ENCODE data around the gene PRMT5.
A peak's percentile ranks its signal among the peaks of the same experiment; 100 is the strongest.

The PRMT5 gene

DNA sequence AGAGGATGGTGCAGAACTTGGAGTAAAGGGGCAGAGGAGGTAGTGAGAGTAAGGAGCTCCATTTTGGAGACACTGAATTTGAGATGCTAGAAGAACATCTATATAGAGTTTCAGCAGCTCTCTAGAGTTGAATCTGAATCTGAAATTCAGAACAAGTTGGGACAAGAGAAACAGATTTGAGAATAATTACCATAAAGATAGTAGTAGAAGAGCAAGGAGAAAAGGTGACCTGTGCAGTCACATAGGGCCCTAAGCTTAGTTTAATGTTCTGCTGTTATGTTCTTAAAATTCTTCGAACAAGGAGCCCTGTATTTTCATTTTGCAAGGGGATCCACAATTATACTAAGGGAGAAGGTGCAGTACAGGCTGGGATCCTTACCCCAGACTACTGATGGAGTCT lies 38.8 kb downstream of the PRMT5 start:
- DNase-seq (ENCODE audit: low read depth), result no peak
- no peak overlapping the region for H3K4me3 ChIP-seq (ENCODE audit: low read depth, low read length)
- TF ChIP-seq, protein P1, sequence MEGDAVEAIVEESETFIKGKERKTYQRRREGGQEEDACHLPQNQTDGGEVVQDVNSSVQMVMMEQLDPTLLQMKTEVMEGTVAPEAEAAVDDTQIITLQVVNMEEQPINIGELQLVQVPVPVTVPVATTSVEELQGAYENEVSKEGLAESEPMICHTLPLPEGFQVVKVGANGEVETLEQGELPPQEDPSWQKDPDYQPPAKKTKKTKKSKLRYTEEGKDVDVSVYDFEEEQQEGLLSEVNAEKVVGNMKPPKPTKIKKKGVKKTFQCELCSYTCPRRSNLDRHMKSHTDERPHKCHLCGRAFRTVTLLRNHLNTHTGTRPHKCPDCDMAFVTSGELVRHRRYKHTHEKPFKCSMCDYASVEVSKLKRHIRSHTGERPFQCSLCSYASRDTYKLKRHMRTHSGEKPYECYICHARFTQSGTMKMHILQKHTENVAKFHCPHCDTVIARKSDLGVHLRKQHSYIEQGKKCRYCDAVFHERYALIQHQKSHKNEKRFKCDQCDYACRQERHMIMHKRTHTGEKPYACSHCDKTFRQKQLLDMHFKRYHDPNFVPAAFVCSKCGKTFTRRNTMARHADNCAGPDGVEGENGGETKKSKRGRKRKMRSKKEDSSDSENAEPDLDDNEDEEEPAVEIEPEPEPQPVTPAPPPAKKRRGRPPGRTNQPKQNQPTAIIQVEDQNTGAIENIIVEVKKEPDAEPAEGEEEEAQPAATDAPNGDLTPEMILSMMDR (IDR thresholded peaks at IDR 0.05; ENCODE audit: insufficient read depth, low read depth, low read length, missing control alignments), result no peak

DNA sequence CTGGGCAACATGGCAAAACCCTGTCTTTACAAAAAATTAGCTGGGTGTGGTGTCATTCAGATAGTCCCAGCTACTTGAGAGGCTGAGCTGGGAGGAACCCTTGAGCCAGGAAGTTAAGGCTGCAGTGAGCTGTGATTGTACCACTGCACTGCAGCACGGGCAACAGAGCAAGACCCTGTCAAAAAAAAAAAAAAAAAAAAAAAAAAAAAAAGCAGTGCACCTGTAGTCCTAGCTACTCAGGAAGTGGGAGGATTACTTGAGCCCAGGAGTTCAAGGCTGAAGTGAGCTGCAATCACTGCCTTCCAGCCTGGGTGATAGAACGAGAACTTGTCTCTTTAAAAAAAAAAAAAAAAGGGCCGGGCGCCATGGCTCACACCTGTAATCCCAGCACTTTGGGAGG lies 40.5 kb downstream of the PRMT5 start:
- peak overlapping the region; percentile 76 for H3K4me3 ChIP-seq (ENCODE audit: low read depth, low read length)
- DNase-seq (ENCODE audit: low read depth), result peak; percentile 86

DNA sequence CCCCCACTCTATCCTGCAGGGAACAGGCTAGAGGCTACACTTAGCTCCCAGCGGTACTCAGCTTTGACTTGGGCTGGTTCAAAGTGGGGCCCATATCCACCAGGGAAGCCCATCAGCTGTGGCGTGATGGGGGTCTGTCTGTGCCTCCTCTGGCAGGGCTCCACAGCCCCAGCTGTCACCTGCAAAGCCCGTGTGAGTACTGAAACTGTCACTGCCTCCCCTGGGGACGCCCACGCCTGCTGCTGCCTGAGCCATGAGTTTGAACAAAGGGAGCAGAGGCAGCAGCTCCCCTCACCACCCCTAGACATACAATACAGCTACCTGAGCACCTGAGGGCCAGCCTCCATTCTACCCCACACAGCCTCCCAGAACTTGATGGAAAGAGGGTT lies 41.2 kb downstream of the PRMT5 start:
- peak; percentile 87 for DNase-seq (ENCODE audit: low read depth)
- TF ChIP-seq, protein P1 (IDR thresholded peaks at IDR 0.05; ENCODE audit: insufficient read depth, low read depth, low read length, missing control alignments), result no peak
- peak overlapping the region; percentile 76 for H3K4me3 ChIP-seq (ENCODE audit: low read depth, low read length)

More for the DNA sequence above, 40.5 kb downstream of the PRMT5 start:
- TF ChIP-seq, protein P1 (IDR thresholded peaks at IDR 0.05; ENCODE audit: insufficient read depth, low read depth, low read length, missing control alignments), result no peak

DNA sequence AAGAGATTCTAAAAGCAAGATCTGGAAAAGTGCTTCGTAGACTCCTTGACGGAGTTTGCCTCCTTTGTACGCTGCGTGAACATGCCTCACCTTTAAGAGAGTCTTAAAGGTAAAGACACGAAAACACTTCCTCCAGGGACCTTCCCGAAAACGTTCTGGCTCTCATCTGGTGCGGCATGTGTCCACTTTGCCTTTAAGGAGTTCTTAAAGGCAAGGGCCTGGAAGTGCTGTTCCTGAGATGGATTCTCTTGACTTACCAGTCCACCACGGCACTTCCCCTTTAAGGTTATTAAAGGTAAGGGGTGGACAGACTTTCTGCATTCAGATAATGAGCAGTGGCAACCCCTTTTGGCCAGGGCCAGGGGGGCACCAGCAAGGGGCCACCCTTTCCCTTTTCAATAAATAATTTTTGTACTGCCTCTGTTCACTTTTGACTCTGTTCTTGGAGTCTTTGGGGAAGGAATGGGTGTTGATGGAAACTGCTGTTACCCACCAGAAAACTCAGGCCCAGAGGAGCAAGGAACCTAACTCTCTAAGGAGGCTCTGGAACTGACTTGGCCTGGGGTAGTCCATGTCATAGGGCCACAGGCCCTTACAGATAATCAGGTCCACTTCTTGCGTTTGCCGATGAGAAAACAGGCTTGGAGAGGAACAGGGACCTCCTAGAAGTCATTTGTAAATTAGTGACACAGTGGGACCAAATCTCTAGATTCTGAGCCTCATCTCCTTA lies 41.8 kb downstream of the PRMT5 start:
- DNase-seq (ENCODE audit: low read depth), result peak; percentile 96
- TF ChIP-seq, protein P1 (IDR thresholded peaks at IDR 0.05; ENCODE audit: insufficient read depth, low read depth, low read length, missing control alignments), result no peak

DNA sequence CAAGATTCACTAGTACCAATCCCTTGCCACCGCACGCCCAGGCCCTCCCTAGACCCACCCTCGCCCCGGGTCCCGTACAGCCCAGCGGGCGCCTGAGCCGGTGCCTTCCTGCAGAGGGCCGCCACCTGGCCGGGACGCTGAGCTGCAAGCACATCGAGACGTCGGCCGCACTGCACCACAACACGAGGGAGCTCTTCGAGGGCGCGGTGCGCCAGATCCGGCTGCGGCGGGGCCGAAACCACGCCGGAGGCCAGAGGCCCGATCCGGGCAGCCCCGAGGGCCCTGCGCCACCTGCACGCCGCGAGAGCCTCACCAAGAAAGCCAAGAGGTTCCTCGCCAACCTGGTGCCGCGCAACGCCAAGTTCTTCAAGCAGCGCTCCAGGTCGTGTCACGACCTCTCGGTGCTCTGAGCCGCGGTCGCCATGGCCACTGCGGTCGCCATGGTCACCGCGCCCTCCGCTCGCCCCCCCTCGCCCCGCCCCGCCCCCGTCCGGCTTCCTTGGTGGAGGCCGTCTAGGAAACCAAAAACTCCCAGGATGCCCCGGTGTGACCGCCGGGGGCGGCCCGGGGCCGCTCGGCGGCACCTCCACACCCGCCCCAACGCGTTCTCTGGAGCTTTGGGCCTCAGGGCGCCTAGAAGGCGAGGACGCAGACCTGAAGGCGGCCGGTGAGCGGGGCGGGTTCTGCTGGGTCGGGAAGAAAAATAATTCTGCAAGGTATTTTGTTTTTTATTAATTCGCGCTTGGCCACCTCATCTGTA lies 42.5 kb downstream of the PRMT5 start:
- TF ChIP-seq, protein P1 (IDR thresholded peaks at IDR 0.05; ENCODE audit: insufficient read depth, low read depth, low read length, missing control alignments), result peak; percentile 34
- DNase-seq (ENCODE audit: low read depth), result peak; percentile 95
- peak overlapping the region; percentile 76 for H3K4me3 ChIP-seq (ENCODE audit: low read depth, low read length)

More for the DNA sequence above, 41.8 kb downstream of the PRMT5 start:
- peak overlapping the region; percentile 76 for H3K4me3 ChIP-seq (ENCODE audit: low read depth, low read length)

DNA sequence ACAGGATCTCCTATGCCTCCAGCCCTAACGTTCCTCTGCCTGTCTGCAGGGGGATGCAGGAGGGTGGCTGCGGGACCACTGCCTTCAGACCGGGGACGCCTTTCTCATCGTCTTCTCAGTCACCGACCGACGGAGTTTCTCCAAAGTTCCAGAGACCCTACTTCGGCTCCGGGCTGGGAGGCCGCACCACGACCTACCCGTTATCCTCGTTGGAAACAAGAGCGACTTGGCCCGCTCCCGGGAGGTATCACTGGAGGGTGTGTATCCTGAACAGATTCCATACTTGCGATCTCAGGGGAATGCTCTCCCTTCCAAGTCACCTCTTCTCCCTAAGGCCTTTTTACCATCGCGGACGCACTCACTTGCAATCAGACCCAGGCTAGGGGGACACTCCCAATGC lies 43.2 kb downstream of the PRMT5 start:
- TF ChIP-seq, protein P1 (IDR thresholded peaks at IDR 0.05; ENCODE audit: insufficient read depth, low read depth, low read length, missing control alignments), result no peak
- no peak for DNase-seq (ENCODE audit: low read depth)
- peak overlapping the region; percentile 76 for H3K4me3 ChIP-seq (ENCODE audit: low read depth, low read length)
